C4-2B (cell line): Measurements from ENCODE around the gene TH.

Experiments
- H3K27ac ChIP-seq: fragments of 450-650 bp; 2 replicates; pipeline ENCODE4 v1.5.1; 2017
- ZFX ChIP-seq: fragments of 450-650 bp; IDR thresholded peaks from 2 replicates; pipeline ENCODE4 v1.6.1; 2017
- TF ChIP-seq, protein P1 (sequence below): fragments of 450-650 bp; conservative IDR thresholded peaks from 2 replicates; pipeline ENCODE4 v1.5.1; 2017; ENCODE audit warnings: mild to moderate bottlenecking

TH gene

GRCh38 chr11:2177076-2177475 is 5.5 kb upstream of the TH start:
- TF ChIP-seq ZFX = no peak
- TF ChIP-seq, protein P1, sequence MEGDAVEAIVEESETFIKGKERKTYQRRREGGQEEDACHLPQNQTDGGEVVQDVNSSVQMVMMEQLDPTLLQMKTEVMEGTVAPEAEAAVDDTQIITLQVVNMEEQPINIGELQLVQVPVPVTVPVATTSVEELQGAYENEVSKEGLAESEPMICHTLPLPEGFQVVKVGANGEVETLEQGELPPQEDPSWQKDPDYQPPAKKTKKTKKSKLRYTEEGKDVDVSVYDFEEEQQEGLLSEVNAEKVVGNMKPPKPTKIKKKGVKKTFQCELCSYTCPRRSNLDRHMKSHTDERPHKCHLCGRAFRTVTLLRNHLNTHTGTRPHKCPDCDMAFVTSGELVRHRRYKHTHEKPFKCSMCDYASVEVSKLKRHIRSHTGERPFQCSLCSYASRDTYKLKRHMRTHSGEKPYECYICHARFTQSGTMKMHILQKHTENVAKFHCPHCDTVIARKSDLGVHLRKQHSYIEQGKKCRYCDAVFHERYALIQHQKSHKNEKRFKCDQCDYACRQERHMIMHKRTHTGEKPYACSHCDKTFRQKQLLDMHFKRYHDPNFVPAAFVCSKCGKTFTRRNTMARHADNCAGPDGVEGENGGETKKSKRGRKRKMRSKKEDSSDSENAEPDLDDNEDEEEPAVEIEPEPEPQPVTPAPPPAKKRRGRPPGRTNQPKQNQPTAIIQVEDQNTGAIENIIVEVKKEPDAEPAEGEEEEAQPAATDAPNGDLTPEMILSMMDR = no peak
- no peak overlapping the region for H3K27ac ChIP-seq

GRCh38 chr11:2176389-2176900 is 4.8 kb upstream of the TH start:
- no peak for TF ChIP-seq ZFX
- TF ChIP-seq, protein P1 = no peak
- H3K27ac ChIP-seq = no peak overlapping the region

DNA sequence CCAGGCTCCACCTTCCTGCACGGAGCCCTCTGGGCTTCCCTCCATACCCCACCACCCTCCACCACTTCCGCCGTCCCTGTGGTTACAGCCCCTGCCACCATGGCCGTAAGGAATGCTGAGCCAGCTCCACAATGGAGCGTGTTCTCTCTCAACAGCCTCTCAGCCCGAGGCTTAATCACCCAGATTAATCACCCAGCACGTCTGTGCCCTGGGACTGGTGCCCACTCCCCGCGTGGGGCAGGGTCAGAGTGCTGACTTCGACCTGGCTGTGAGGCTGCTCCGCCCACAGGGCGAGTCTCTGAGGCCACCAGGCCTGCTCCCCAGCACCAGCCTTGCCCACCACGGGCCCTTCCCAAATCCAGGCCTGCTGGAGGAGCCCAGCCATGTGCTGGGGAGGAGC is 4.0 kb upstream of the TH start:
- no peak overlapping the region for H3K27ac ChIP-seq
- no peak for TF ChIP-seq ZFX
- TF ChIP-seq, protein P1 = no peak

- TF ChIP-seq, protein P1 = no peak
- TF ChIP-seq ZFX = no peak
Observed at GRCh38 chr11:2174361-2174760, 2.7 kb upstream of the TH start.

GRCh38 chr11:2173761-2174160 is 2.1 kb upstream of the TH start:
- TF ChIP-seq ZFX = no peak
- TF ChIP-seq, protein P1 = no peak

More at GRCh38 chr11:2174361-2174760, 2.7 kb upstream of the TH start:
- no peak overlapping the region for H3K27ac ChIP-seq

DNA sequence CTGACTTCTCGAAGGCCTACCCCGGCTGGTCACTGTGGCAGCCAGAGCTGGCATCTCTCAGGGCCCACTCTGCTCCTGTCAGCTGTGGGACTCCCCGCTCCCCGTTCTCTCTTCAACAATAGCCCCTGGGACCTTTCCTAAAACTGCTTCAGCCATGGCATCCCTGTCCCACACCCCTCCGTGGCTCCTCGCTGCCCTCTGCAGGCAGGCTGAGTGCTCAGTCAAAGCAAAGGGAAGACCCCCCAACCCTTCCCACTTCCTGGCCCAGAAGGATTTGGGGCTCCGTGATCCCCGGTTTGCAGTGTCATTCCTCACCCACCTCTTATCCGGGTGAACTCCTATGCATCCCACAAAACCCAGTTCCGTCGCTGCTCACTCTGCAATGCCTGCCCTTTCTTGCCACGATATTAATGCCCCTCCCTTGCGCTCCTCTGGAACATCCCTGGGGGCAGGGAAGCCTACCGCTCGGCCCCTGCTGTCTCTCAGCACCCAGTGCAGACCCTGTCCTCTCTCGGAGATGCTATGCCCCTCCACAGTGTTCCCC is 1.6 kb upstream of the TH start:
- TF ChIP-seq, protein P1 = no peak; the same call in 1 of the 2 replicates
- no peak overlapping the region for H3K27ac ChIP-seq

More at GRCh38 chr11:2173761-2174160, 2.1 kb upstream of the TH start:
- H3K27ac ChIP-seq = no peak overlapping the region

GRCh38 chr11:2172676-2173075 is 1.1 kb upstream of the TH start:
- no peak for TF ChIP-seq ZFX
- TF ChIP-seq, protein P1 = no peak

More at GRCh38 chr11:2172676-2173075, 1.1 kb upstream of the TH start:
- H3K27ac ChIP-seq = no peak overlapping the region
